ENCODE results near the gene CPED1. TPM values are rescaled to one million over a fixed set of nuclear protein-coding genes. Genes with fewer than 3 reads are reported as not detected.

CPED1 gene
- total RNA-seq, 1 experiment from 2014 or later = 3.7 TPM

DNA sequence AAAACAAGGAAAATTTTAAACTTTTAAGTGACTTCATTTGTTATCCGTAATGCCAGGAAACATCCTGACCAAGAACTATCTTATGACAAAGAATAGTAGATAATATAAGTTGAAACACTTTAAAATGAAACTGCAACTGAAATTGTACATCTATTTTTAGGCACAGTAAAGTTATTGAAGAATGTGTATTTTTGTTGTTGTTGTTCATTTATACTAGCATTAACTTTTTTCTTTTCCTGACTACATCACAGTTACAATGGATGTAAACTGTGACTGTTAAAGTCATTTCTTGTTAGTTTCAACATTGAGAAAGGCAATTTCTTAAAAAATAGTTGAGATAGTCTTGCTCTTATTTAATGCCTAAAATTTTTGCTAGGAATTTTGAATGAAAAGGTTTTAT lies 2.6 kb downstream of the CPED1 start:
- Histone ChIP-seq H3K27me3 (no peaks in the 10 kb centered on the region), H3K4me3 (peak overlapping the region; percentile 55), H3K9me3 (no peaks in the 10 kb centered on the region), H3K36me3 (peaks cover 17% of the 10 kb centered on the region)
- no peak for DNase-seq

DNA sequence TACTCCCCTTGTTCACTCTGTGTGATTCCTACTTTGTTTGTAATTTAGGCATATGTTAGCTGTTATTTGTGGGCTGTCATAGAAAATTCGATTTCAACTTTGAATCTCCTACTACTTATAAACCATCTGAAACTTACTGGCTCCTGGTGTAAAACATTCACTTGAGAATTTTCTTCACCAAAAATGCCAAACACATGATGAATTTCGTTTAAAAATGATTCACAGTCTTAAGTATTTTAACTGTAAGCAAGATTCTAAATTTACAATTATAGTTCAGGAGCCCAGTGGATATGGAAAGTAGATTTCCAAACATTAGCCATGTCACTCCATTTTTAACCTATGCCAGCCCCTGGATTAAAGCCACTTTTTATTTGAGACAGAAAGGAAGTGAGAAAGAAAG lies 3.1 kb downstream of the CPED1 start:
- Histone ChIP-seq H3K27me3 (no peaks in the 10 kb centered on the region), H3K4me3 (peak overlapping the region; percentile 55), H3K36me3 (peaks cover 17% of the 10 kb centered on the region), H3K9me3 (no peaks in the 10 kb centered on the region)
- DNase-seq = no peak

DNA sequence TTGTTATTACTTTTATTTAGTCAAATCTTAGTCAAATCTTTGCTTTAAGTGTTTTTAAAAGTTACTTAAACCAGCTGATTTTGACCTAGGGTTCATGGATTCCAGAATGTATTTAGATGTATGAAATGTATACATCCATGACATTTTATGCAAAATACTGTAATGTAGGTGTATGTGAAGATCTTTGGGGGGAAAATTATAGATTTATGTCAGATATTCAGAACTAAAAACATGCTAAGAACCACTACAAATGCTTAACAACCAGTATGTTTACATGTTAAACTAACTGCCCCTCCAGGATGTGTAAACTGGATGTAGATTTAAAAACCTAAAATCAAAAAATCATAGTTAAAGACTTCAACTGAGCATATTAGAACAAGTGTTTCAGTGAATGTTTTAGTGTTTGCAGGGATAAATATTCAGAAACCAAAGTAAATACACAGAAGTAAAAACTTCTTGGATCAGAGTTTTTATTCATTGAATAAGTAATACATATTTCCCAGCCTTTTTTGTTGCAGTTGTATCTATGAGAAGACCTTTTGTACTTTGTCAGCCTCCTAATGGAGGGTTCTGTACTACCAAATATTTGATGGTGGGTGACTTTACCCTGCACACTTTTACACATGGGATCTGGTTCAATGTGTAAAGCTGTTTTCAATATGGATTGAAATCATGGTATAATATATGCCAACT lies 3.9 kb downstream of the CPED1 start:
- Histone ChIP-seq H3K4me3 (peak overlapping the region; percentile 55), H3K36me3 (peaks cover 20% of the 10 kb centered on the region), H3K9me3 (no peaks in the 10 kb centered on the region), H3K27me3 (no peaks in the 10 kb centered on the region)
- DNase-seq = no peak

DNA sequence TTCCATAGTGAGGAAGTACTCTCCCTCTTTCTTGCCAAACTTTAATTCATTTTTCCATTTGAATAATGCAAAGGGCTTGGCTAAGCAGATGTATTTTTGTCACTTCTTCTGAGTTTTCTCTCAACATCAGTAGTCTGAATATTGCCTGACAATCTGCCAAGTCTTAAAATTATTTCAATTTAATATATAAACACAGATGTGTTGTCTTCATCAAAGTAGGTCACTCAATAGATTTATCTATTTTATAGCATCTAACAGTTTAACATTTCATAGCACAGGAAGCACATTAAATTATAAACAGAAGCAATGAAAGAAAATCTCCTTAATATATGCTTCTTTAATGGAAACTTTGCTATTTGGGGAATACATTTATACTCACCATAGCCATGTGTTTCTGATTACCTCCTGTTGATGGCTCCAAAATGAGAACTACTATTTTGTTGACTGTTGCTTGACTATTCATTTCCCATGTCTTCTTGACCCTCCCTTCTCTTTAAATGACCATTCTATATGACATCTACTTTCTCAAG lies 4.5 kb downstream of the CPED1 start:
- peak overlapping the region; percentile 55 for H3K4me3 ChIP-seq
- no peaks in the 10 kb centered on the region for H3K27me3 ChIP-seq
- no peak for DNase-seq
- H3K36me3 ChIP-seq = peaks cover 20% of the 10 kb centered on the region
- H3K9me3 ChIP-seq = no peaks in the 10 kb centered on the region

DNA sequence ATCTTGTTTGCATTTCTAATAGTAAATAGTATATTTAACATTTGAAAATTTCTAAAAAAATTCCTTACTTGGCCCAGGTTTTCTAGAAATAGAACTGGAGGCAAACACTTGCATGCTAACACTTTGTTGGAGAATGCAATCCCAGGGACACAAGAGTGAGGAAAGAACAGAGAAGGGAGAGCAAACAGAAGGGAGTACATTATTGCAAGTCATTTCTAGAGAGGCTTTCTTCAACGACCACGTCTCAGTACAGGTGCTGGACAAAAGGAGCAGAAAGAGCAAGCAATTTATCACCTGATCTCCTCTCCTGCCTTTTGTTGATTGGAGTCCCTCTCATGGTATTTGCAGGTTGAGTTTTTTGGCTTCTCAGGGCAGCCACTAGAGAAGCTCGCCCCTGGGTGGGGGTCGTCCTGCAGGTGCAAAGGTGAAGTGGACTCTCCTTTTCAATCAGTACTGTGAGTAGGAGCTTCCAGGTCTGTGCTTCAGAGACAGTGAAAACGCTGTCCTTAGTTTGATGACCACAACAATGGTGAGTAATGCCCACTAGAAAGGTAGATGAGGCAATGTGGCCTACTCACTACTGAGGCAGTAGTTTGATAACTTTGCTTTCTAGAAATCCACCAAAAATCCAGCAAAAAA lies 5.2 kb downstream of the CPED1 start:
- DNase-seq = no peak
- Histone ChIP-seq H3K4me3 (no peak overlapping the region), H3K9me3 (no peaks in the 10 kb centered on the region)

DNA sequence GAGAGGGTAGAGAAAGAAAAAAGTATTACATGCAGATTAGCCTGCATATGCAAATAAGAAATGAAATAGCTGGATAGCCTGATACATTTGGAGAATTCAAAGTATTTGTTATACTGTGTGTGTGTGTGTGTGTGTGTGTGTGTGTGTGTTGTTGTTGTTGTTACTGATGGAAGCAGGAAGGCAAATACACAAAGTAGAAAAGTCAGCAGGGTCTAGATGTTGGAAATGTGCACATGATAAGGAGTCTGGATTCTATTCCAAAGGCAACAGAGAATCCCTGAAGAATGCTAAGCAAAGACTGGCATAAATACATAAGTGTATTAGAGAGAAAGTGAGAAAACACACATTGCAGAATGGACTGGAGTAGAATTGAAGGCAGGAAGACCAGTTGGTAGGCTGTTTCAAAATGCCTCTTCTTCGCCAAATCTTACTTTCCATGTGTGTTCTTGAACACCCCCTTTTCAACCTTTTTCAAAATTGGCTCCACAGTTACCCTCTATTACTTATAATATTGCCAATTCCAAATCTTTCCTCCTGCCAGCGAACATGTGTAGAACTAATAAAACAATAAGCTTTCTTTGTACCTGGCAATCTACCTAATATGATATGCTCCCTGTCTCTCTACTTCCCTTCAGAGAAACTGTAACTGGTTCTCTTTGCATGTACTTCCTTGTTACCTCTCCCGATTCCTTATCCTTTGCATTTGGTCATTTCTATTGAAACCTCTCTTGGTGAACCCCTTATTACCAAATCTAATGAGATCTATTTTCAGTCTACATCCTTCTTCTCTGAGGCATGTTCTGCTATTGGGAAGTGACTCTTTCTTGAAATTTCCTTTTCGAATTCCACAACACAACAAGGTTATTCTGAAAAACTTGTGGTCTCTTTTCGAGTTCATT lies 6.2 kb downstream of the CPED1 start:
- Histone ChIP-seq H3K4me3 (no peak overlapping the region), H3K27me3 (no peaks in the 10 kb centered on the region), H3K36me3 (peaks cover 20% of the 10 kb centered on the region), H3K9me3 (no peaks in the 10 kb centered on the region)
- no peak for DNase-seq

More for the DNA sequence above, 5.2 kb downstream of the CPED1 start:
- Histone ChIP-seq H3K36me3 (peaks cover 20% of the 10 kb centered on the region), H3K27me3 (no peaks in the 10 kb centered on the region)

DNA sequence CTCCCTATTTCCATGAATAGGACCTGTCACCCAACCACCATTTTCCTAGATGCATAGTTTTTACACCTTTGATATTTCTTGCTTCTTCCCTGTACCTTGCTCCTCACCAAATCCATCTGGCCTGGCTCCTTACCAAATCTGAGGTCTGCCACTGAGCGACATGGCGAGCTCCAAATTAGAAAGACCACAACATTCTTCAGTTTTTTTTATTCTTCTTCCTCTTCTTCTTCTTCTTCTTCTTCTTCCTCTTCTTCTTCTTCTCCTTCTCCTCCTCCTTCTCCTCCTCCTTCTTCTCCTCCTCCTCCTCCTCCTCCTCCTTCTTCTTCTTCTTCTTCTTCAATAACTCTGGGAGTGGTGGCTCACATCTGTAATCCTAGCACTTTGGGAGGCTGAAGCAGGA lies 7.1 kb downstream of the CPED1 start:
- Histone ChIP-seq H3K4me3 (no peak overlapping the region), H3K36me3 (peaks cover 20% of the 10 kb centered on the region), H3K27me3 (no peaks in the 10 kb centered on the region), H3K9me3 (no peaks in the 10 kb centered on the region)
- DNase-seq = no peak

DNA sequence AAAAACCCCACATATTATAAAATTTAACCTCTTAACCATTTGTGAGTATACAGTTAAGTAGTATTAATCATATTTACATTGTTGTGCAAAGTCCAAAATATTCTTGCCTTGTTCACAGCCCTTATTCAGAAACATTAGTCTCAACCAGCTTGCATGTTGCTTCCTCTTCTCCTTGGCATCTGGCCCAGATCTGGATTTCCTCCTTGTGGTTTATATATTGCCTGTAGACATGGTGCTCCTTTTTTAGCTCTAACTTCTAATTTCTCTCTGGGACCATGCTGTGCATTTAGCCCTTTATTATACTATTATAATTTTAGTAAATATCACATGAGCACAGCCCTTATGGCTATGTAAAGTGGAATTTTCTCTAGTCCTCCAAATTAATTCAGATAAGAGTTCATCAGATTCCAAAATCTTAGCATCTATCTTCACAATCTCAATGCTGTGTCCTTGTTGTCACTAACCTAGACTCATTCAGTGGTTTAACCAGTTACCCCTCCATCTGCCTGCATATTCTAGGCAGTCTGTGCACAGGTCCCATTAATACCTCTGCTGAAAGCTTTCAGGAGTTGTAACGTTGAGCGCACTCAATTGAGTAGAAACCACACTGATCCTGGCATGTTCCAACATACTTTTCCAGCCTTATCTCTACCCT lies 7.9 kb downstream of the CPED1 start:
- peak; percentile 80 for DNase-seq
- Histone ChIP-seq H3K4me3 (no peak overlapping the region), H3K9me3 (no peaks in the 10 kb centered on the region)

DNA sequence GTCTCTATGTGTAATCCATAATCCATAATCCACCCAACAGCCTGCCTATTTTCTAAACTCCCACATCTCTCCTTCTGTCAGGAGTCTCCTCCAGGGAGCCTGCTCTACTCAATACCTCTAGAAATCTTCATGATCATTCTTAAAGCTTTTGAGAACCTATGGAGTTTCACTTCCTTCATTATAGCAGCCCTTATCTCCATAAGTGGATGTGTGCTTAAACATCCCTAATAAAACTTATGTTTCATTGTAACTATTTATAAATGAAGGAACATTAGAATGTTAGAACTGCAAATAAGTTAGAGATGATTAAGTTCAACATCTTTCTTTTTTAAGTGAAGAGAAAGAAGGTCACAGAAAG lies 8.5 kb downstream of the CPED1 start:
- no peaks in the 10 kb centered on the region for H3K9me3 ChIP-seq
- no peak for DNase-seq
- no peaks in the 10 kb centered on the region for H3K27me3 ChIP-seq
- H3K4me3 ChIP-seq = no peak overlapping the region
- peaks cover 20% of the 10 kb centered on the region for H3K36me3 ChIP-seq

More for the DNA sequence above, 7.9 kb downstream of the CPED1 start:
- Histone ChIP-seq H3K27me3 (no peaks in the 10 kb centered on the region), H3K36me3 (peaks cover 20% of the 10 kb centered on the region)

DNA sequence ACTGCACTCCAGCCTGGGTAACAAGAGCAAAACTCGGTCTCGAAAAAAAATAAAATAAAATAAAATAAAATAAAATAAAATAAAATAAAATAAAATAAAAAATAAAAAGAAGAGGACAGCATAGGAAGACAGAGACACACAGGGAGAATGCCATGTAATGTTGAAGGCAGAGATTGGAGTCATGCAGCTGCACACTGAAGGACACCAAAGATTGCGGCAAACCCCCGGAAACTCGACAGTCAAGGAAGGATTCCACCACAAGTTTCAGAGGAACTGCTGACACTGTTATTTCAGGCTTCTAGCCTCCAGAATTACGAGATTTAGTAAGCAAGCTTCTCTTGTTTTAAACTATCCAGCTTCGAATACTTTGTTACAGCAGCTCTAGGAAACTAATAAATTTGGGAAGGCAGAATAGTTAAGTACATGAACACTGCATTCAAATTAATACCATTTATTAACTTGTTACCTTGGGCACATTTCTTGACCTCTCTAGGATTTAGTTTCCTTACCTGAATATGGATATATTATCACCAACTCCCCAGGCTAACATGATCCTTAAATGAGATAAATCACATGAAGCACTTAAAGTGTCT lies 9.5 kb downstream of the CPED1 start:
- Histone ChIP-seq H3K4me3 (no peak overlapping the region), H3K27me3 (no peaks in the 10 kb centered on the region), H3K36me3 (peaks cover 19% of the 10 kb centered on the region), H3K9me3 (no peaks in the 10 kb centered on the region)
- no peak for DNase-seq

DNA sequence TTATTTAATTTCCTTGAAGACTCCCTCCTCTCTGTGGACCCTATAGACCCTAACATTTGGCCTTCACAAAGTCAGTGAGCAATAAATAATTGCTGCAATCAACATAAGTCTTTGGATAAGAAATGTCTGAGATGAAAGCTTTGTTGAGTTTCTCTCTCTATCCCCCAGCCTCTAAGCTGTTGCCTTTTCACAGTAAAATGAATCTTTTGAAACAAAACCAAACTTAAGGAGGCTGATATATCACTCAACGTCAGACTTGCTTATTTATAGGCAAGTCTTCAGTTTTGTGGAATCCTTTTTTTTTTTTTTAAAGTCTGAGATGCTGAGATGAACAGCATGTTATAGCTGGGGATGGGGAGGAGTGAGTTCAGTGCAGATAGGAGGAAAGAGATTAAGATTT lies 10.0 kb downstream of the CPED1 start:
- no peak for DNase-seq
- Histone ChIP-seq H3K27me3 (no peaks in the 10 kb centered on the region), H3K9me3 (no peaks in the 10 kb centered on the region), H3K36me3 (peaks cover 15% of the 10 kb centered on the region), H3K4me3 (no peak overlapping the region)

DNA sequence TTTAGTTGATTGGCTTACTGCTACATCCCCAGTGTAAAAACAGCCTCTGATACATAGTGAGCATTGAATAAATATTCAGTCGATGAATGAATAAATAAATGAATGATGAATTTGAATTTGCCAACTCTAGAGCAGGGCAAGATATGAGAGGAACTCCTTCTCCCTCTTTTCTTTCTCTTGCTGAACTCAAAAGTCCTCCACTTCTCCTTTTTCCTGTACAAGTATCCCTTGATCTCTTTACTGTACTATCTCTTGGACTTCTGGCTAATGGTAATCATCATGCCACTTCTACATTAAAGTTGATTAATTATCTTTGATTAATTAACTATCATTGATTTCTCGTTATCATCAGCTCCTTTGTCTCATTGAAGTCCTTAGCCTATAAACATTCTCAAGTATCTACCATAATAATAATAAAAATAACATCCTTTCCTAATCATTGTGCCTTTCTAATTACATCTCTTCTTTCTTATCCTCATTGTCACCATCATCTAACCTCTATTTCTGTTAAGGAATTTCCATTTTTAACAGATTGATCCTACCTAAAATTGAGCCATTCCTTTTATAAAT lies 10.6 kb downstream of the CPED1 start:
- Histone ChIP-seq H3K4me3 (no peak overlapping the region), H3K36me3 (peaks cover 9% of the 10 kb centered on the region; the same call in 1 of the 2 replicates), H3K27me3 (no peaks in the 10 kb centered on the region), H3K9me3 (no peaks in the 10 kb centered on the region)
- DNase-seq = no peak

DNA sequence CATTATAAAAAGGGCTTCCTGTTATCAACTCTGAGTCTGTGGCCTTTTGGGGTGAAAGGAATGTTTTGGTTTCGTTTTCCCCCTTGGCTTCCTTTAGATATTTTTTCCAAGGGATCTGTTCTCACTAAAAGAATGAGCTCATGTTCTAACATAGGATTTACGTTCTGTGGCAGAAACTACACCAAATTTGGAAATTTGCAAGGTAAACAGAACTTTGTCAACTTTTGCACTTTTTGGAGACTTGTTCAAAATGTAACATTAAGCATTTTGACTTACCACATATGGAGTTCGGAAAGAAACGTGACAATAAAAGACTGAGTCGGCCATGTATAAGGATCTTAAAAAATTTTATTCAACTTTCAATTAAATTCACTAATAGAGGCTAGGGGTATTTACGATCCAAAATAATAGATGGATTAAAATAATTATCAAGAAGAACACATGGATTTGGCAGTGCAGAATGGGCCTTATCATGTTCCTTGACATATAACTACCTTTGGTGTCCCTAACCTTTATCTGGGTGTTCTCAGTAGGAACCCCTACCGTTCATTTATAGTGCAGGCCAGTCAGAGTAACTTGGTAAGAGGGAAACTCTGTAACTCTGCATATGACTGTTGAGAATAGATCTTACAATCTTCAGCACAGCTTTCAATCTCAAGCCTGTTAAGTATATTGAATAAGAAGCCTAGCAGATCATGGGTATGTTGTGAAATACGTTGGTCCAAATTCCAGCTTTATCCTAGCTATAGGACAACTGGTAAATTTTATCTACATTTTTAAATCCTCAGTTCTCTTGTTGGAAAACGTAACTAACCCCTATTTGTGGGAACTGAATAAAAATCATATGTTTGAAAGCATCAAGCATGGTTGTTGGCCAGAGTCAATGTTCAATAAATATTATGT lies 11.8 kb downstream of the CPED1 start:
- H3K4me3 ChIP-seq = no peak overlapping the region
- H3K9me3 ChIP-seq = no peaks in the 10 kb centered on the region
- no peak for DNase-seq
- peaks cover 3% of the 10 kb centered on the region; the same call in 1 of the 2 replicates for H3K36me3 ChIP-seq
- H3K27me3 ChIP-seq = no peaks in the 10 kb centered on the region

DNA sequence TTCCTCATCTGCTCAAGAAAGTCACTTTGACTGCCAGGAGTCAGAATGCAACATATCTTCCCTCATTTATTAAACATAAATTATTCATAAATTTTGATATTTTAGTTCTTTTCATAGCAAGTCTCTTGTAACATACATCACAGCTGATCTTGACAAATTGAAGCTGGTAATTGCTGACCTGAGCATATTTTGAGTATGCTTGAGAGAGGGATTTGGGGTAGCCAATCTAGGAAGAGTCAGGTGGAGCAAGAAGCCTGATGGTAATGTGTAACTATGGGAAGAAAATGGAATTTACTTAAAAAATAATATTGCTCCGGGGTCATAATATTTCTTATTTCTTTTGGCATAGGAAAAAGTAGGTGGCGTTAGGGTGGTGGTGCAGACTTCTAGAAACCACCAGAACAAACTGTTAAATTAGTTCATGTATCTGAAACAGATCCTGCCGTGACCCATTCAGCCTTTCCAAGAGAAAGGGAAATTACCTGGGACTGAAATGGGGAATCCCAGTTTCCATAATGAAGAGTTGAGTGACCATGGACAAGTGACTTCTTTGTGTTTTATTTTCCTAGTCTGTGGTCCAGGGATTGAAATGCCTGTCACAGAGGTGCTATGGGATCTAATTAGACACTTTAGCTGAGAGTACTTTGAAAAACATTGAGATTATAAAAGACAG lies 12.9 kb downstream of the CPED1 start:
- DNase-seq = no peak
- H3K9me3 ChIP-seq = no peaks in the 10 kb centered on the region
- H3K36me3 ChIP-seq = peaks cover 3% of the 10 kb centered on the region; the same call in 1 of the 2 replicates
- no peak overlapping the region for H3K4me3 ChIP-seq
- H3K27me3 ChIP-seq = no peaks in the 10 kb centered on the region
